ENCODE data around the gene ADPRM. TPM values are rescaled to one million over a fixed set of nuclear protein-coding genes. Genes with fewer than 3 reads are reported as not detected.
A peak's percentile ranks its signal among the peaks of the same experiment; 100 is the strongest.

ADPRM gene
- total and polyA plus RNA-seq, 7 experiments from 2014 or later: 16.4 to 120 (median 70.4) TPM

DNA sequence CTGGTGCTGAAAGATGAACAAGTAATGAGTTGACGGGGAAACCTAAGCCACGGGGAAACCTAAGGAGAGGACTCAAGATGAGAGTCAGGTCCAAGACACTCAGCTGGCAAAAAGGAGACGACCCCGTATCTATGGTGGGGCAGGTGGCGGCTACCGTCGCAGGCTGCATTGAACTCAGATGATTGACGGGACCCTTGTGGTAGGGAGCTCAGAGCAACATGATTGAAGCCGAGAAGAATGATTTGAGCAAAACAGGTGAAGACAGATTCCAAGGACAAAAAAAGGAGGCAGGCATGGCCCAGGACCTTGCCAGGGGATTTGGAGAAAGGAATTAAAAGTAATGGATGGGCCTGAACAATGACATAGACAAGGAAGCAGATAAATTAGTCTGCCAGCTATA lies 32.8 kb upstream of the ADPRM start:
- H3K4me3 ChIP-seq (ENCODE audit: low read length): no peak overlapping the region
- intact Hi-C loops (cut with micrococcal nuclease): no loop called here
- H3K4me1 ChIP-seq (ENCODE audit: control insufficient read depth in 2 of 2, insufficient read depth in 2 of 2, low read length in 2 of 2): no peaks in the 10 kb centered on the region
- Mint-ChIP-seq H3K27me3 (no peaks in the 10 kb centered on the region), H3K4me3 (no peak overlapping the region), H3K9me3 (no peaks in the 10 kb centered on the region), H3K36me3 (peaks cover 0 to 35% (median 10%) of the 10 kb centered on the region in 5 donors), H3K4me1 (no peaks in the 10 kb centered on the region), H3K27ac (peak overlapping the region in 2 of 9 donors; percentile 11 to 18)
- ChIA-PET POLR2A (no interaction called here), CTCF (interaction anchor here (1.1 kb wide), 1 partner anchor 34 kb away, joined by 3 read pairs; no protein-coding TSS in a partner anchor)
- peaks cover 0 to 4% (median 0%) of the 10 kb centered on the region in 3 experiments for H3K36me3 ChIP-seq (ENCODE audit: control insufficient read depth in 2 of 3, insufficient read depth in 3 of 3, low read length in 3 of 3)
- H3K9me3 ChIP-seq (ENCODE audit: control insufficient read depth in 2 of 3, low read length in 3 of 3): no peaks in the 10 kb centered on the region
- ATAC-seq (no peak), DNase-seq (no peak)
- no peak overlapping the region for H3K27ac ChIP-seq (ENCODE audit: low read depth, low read length)
- no peaks in the 10 kb centered on the region for H3K27me3 ChIP-seq (ENCODE audit: control insufficient read depth in 2 of 2, insufficient read depth in 2 of 2, low read length in 2 of 2)

DNA sequence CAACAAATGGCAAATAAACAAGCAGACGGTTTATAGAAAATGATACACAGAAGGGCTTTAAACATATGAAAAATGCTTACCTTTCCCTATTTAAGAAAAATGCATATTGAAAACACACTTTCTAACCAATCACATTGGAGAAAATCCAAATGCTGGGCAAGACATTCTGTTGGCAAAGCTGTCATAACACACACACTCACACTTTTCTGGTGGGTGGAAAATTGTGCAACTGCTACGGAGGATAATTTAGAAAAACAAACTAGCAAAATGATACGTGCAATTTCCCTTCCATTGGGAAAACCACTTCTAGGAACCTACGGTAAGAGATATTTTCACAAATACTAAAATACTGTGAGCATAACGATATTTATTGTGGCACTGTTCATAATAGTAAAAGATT lies 30.5 kb upstream of the ADPRM start:
- H3K4me1 ChIP-seq (ENCODE audit: control insufficient read depth in 2 of 2, insufficient read depth in 2 of 2, low read length in 2 of 2): no peaks in the 10 kb centered on the region
- intact Hi-C loops (cut with micrococcal nuclease): no loop called here
- no peaks in the 10 kb centered on the region for H3K36me3 ChIP-seq (ENCODE audit: control insufficient read depth in 2 of 3, insufficient read depth in 3 of 3, low read length in 3 of 3)
- peaks cover 0 to 25% (median 9%) of the 10 kb centered on the region in 5 donors for H3K36me3 Mint-ChIP-seq
- no peaks in the 10 kb centered on the region for H3K4me1 Mint-ChIP-seq
- H3K27me3 Mint-ChIP-seq: no peaks in the 10 kb centered on the region
- H3K27ac ChIP-seq (ENCODE audit: low read depth, low read length): no peak overlapping the region
- no peaks in the 10 kb centered on the region for H3K9me3 Mint-ChIP-seq
- ChIA-PET CTCF (interaction anchor here (0.7 kb wide), 1 partner anchor 9 kb away, joined by 3 read pairs; no protein-coding TSS in a partner anchor), POLR2A (no interaction called here)
- H3K4me3 ChIP-seq (ENCODE audit: low read length): no peak overlapping the region
- DNase-seq (no peak), ATAC-seq (no peak)
- no peaks in the 10 kb centered on the region for H3K27me3 ChIP-seq (ENCODE audit: control insufficient read depth in 2 of 2, insufficient read depth in 2 of 2, low read length in 2 of 2)
- no peak overlapping the region for H3K4me3 Mint-ChIP-seq
- no peak overlapping the region for H3K27ac Mint-ChIP-seq
- no peaks in the 10 kb centered on the region for H3K9me3 ChIP-seq (ENCODE audit: control insufficient read depth in 2 of 3, low read length in 3 of 3)

DNA sequence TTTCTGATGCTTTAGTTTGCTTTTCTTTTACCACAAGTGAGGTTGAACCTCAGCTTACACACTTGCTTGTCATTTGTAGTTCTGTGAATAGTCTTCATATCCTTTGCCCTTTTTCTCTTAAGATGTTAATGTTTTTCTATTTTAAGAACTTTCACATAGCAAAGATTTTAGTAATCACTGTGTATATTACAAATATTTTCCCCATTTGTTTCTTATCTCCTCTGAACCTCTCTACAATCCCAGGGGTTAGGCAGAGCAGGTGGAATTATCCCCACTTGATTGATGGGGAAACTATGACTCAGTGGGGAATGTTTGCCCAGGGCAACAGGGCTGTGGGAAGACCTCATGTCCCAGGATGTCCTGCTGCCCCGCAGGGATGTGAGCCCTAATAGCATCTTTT lies 28.6 kb upstream of the ADPRM start:
- no peak for ATAC-seq
- no peak overlapping the region for H3K27ac Mint-ChIP-seq
- intact Hi-C loops (cut with micrococcal nuclease): no loop called here
- Histone ChIP-seq H3K36me3 (ENCODE audit: control insufficient read depth in 2 of 3, insufficient read depth in 3 of 3, low read length in 3 of 3) (peaks cover 0 to 3% (median 0%) of the 10 kb centered on the region in 3 experiments), H3K9me3 (ENCODE audit: control insufficient read depth in 2 of 3, low read length in 3 of 3) (no peaks in the 10 kb centered on the region), H3K4me3 (ENCODE audit: low read length) (no peak overlapping the region), H3K27ac (ENCODE audit: low read depth, low read length) (no peak overlapping the region), H3K4me1 (ENCODE audit: control insufficient read depth in 2 of 2, insufficient read depth in 2 of 2, low read length in 2 of 2) (no peaks in the 10 kb centered on the region), H3K27me3 (ENCODE audit: control insufficient read depth in 2 of 2, insufficient read depth in 2 of 2, low read length in 2 of 2) (no peaks in the 10 kb centered on the region)
- ChIA-PET CTCF (no interaction called here), POLR2A (no interaction called here)
- H3K36me3 Mint-ChIP-seq: peaks cover 0 to 20% (median 8%) of the 10 kb centered on the region in 5 donors
- H3K27me3 Mint-ChIP-seq: no peaks in the 10 kb centered on the region
- no peaks in the 10 kb centered on the region for H3K9me3 Mint-ChIP-seq
- H3K4me3 Mint-ChIP-seq: no peak overlapping the region
- no peak for DNase-seq
- no peaks in the 10 kb centered on the region for H3K4me1 Mint-ChIP-seq

DNA sequence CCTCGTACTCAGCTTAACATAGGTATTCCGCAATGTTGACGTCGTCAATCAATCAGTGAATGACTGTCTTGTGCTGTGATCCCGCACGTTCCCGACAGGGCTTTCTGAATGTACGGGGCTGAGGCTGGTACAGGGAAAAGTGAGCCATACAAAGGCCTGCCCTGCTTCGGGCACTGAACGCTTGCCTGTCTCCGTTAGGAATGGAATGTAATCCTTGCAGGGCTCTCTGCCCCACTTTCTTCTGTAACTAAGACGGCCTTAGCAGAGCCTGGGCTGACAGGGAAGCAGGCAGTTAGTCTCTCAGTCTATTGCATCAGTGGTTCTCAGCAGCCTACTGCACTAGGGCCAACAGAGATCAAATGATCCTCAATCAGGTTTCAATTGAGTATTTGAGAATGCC lies 24.1 kb upstream of the ADPRM start:
- Histone ChIP-seq H3K4me3 (ENCODE audit: low read length) (no peak overlapping the region), H3K27me3 (ENCODE audit: control insufficient read depth in 2 of 2, insufficient read depth in 2 of 2, low read length in 2 of 2) (no peaks in the 10 kb centered on the region), H3K9me3 (ENCODE audit: control insufficient read depth in 2 of 3, low read length in 3 of 3) (no peaks in the 10 kb centered on the region), H3K36me3 (ENCODE audit: control insufficient read depth in 2 of 3, insufficient read depth in 3 of 3, low read length in 3 of 3) (peaks cover 0 to 32% (median 12%) of the 10 kb centered on the region in 3 experiments), H3K4me1 (ENCODE audit: control insufficient read depth in 2 of 2, insufficient read depth in 2 of 2, low read length in 2 of 2) (no peaks in the 10 kb centered on the region), H3K27ac (ENCODE audit: low read depth, low read length) (no peak overlapping the region)
- Mint-ChIP-seq H3K27ac (no peak overlapping the region), H3K9me3 (no peaks in the 10 kb centered on the region), H3K27me3 (no peaks in the 10 kb centered on the region), H3K4me3 (no peak overlapping the region), H3K36me3 (peaks cover 0 to 23% (median 9%) of the 10 kb centered on the region in 5 donors), H3K4me1 (peaks cover 0 to 5% (median 0%) of the 10 kb centered on the region in 7 donors)
- POLR2A ChIA-PET: interaction anchor here (0.7 kb wide), 1 partner anchor 59 kb away, joined by 4 read pairs; no protein-coding TSS in a partner anchor
- no peak for ATAC-seq
- DNase-seq: no peak
- intact Hi-C loops (cut with micrococcal nuclease): no loop called here
- CTCF ChIA-PET: interaction anchor here (0.6 kb wide), 1 partner anchor 87 kb away, joined by 4 read pairs; no protein-coding TSS in a partner anchor

DNA sequence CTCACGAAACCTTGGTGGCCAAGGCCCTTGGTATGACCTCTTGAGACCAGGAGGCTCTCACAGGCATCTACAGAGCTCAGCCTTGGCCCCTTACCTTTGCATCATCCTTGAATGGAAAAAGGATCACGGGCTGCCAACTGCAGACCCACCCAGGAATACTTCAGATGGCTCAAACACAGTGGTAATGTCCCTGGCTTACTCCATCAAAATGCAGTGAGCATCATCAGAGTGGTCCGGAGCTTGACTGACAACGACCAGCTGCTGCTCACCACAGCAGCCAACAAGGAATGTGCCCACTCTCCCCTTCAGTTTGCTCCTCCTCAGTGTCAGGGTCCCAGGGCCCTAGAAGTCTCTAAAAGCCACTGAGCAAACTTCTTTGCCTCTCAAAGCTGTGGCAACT lies 22.7 kb upstream of the ADPRM start:
- Mint-ChIP-seq H3K4me1 (peaks cover 0 to 5% (median 0%) of the 10 kb centered on the region in 7 donors), H3K36me3 (peaks cover 0 to 30% (median 15%) of the 10 kb centered on the region in 5 donors)

DNA sequence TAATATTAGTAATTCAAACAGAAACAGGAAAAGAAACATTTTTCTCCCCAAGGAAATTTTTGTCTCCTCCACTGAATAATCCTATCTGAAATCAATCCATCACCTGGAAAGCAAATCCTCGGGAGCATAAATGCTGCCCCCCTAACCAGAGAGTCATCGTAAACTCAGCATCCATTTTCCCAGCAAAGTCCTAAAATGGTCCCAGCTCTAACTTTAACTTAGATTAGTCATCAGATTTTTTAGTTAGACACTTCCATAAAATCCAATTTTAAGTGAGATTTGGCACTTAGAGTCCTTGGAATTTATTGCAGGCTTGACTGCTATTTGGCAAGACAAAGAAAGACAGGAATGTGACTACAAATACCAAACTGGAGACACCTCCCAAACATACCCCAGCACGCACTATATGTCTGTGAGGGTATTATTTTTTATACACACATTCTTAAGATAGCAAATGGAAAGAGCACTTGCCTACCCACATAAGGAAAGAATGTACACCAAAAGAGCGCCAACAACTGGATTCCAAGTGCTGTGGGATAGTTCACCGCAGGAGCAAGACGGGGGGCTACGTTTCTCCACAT lies 15.4 kb upstream of the ADPRM start:
- H3K27me3 ChIP-seq (ENCODE audit: control insufficient read depth in 2 of 2, insufficient read depth in 2 of 2, low read length in 2 of 2): no peaks in the 10 kb centered on the region
- no peaks in the 10 kb centered on the region for H3K27me3 Mint-ChIP-seq
- H3K9me3 Mint-ChIP-seq: no peaks in the 10 kb centered on the region
- no peaks in the 10 kb centered on the region for H3K9me3 ChIP-seq (ENCODE audit: control insufficient read depth in 2 of 3, low read length in 3 of 3)
- POLR2A ChIA-PET: no interaction called here
- H3K4me1 ChIP-seq (ENCODE audit: control insufficient read depth in 2 of 2, insufficient read depth in 2 of 2, low read length in 2 of 2): no peaks in the 10 kb centered on the region
- no peak overlapping the region for H3K4me3 Mint-ChIP-seq
- no peak for DNase-seq
- peaks cover 9 to 69% (median 46%) of the 10 kb centered on the region in 5 donors for H3K36me3 Mint-ChIP-seq
- peaks cover 0 to 76% (median 16%) of the 10 kb centered on the region in 3 experiments for H3K36me3 ChIP-seq (ENCODE audit: control insufficient read depth in 2 of 3, insufficient read depth in 3 of 3, low read length in 3 of 3)
- no peak overlapping the region for H3K27ac ChIP-seq (ENCODE audit: low read depth, low read length)
- CTCF ChIA-PET: no interaction called here
- peaks cover 0 to 5% (median 5%) of the 10 kb centered on the region in 7 donors for H3K4me1 Mint-ChIP-seq
- intact Hi-C loops (cut with micrococcal nuclease): no loop called here
- no peak for ATAC-seq
- no peak overlapping the region for H3K27ac Mint-ChIP-seq
- no peak overlapping the region for H3K4me3 ChIP-seq (ENCODE audit: low read length)

More for the DNA sequence above, 22.7 kb upstream of the ADPRM start:
- H3K4me3 Mint-ChIP-seq: no peak overlapping the region
- POLR2A ChIA-PET: no interaction called here
- DNase-seq (no peak), ATAC-seq (no peak)
- H3K27me3 Mint-ChIP-seq: no peaks in the 10 kb centered on the region
- CTCF ChIA-PET: no interaction called here
- no peaks in the 10 kb centered on the region for H3K9me3 Mint-ChIP-seq
- no peaks in the 10 kb centered on the region for H3K9me3 ChIP-seq (ENCODE audit: control insufficient read depth in 2 of 3, low read length in 3 of 3)
- no peaks in the 10 kb centered on the region for H3K4me1 ChIP-seq (ENCODE audit: control insufficient read depth in 2 of 2, insufficient read depth in 2 of 2, low read length in 2 of 2)
- H3K27ac ChIP-seq (ENCODE audit: low read depth, low read length): no peak overlapping the region
- peaks cover 0 to 44% (median 12%) of the 10 kb centered on the region in 3 experiments for H3K36me3 ChIP-seq (ENCODE audit: control insufficient read depth in 2 of 3, insufficient read depth in 3 of 3, low read length in 3 of 3)
- no peak overlapping the region for H3K4me3 ChIP-seq (ENCODE audit: low read length)
- H3K27me3 ChIP-seq (ENCODE audit: control insufficient read depth in 2 of 2, insufficient read depth in 2 of 2, low read length in 2 of 2): no peaks in the 10 kb centered on the region
- intact Hi-C loops (cut with micrococcal nuclease): no loop called here
- H3K27ac Mint-ChIP-seq: peak overlapping the region in 1 of 9 donors; percentile 88

DNA sequence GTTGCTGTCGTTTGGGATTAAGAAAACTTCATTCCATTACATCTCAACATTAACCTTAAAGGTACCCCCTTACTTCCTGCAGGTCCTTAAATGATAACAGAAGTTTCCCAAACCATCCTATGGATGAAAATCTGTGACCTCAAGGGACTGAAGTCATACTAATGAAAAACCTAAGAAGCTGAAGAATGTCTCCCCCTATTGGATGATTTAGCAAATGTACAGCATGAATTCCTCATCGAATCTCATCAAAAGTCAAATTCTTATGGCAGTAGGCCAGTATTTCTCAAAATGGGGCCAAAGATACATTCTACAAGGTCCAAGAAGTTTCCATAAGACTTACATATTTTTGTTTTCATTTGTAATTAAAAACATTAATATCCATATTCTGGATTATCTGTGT lies 13.5 kb upstream of the ADPRM start:
- H3K27me3 ChIP-seq (ENCODE audit: control insufficient read depth in 2 of 2, insufficient read depth in 2 of 2, low read length in 2 of 2): no peaks in the 10 kb centered on the region
- peaks cover 0 to 63% (median 13%) of the 10 kb centered on the region in 3 experiments for H3K36me3 ChIP-seq (ENCODE audit: control insufficient read depth in 2 of 3, insufficient read depth in 3 of 3, low read length in 3 of 3)
- Mint-ChIP-seq H3K9me3 (no peaks in the 10 kb centered on the region), H3K27me3 (no peaks in the 10 kb centered on the region), H3K4me1 (peaks cover 3 to 13% (median 11%) of the 10 kb centered on the region in 7 donors), H3K36me3 (peaks cover 9 to 66% (median 42%) of the 10 kb centered on the region in 5 donors), H3K4me3 (no peak overlapping the region), H3K27ac (peak overlapping the region in 1 of 9 donors; percentile 18)
- ChIA-PET CTCF (interaction anchor here (1.0 to 2.1 kb wide), 3 partner anchors 11 to 161 kb away, joined by 4 to 8 read pairs (median 5); no protein-coding TSS in a partner anchor), POLR2A (interaction anchor here (1.1 kb wide), 1 partner anchor 12 kb away, joined by 3 read pairs; no protein-coding TSS in a partner anchor)
- ATAC-seq: no peak
- no peaks in the 10 kb centered on the region for H3K9me3 ChIP-seq (ENCODE audit: control insufficient read depth in 2 of 3, low read length in 3 of 3)
- DNase-seq: no peak
- no peak overlapping the region for H3K27ac ChIP-seq (ENCODE audit: low read depth, low read length)
- no peaks in the 10 kb centered on the region for H3K4me1 ChIP-seq (ENCODE audit: control insufficient read depth in 2 of 2, insufficient read depth in 2 of 2, low read length in 2 of 2)
- intact Hi-C loops (cut with micrococcal nuclease): loop anchor here (1.0 kb wide), 2 partner anchors 38 to 161 kb away; no protein-coding TSS in a partner anchor
- no peak overlapping the region for H3K4me3 ChIP-seq (ENCODE audit: low read length)

Measured in naive thymus-derived CD4-positive, alpha-beta T cell (primary cell).